Astrocyte (in vitro differentiated cells and primary cell): Measurements from ENCODE around the gene YBX2. TPM values are rescaled to one million over a fixed set of nuclear protein-coding genes. Genes with fewer than 3 reads are reported as not detected.

Experiments
- DNase-seq: peaks from one replicate; pipeline ENCODE4 v3.0.0-alpha.2; 2010; ENCODE audit warnings: low read depth
- FAIRE-seq: peaks from 2 replicates; lab custom pipeline; 2011; peaks lifted over from hg19 to GRCh38; lab: Jason Lieb, UNC
- H2AFZ ChIP-seq: 2 replicates; pipeline ENCODE4 v1.6.0; 2012; ENCODE audit warnings: low read depth, low read length, inconsistent platforms
- H3K27ac ChIP-seq: 2 replicates; pipeline ENCODE4 v1.5.1; 2011; ENCODE audit warnings: low read depth, low read length, inconsistent platforms
- H3K27me3 ChIP-seq: 2 replicates; pipeline ENCODE4 v1.6.0; 2011; ENCODE audit warnings: low read length, inconsistent platforms; ENCODE audit not compliant: insufficient read depth
- H3K36me3 ChIP-seq: 2 replicates; pipeline ENCODE4 v1.5.1; 2011; ENCODE audit warnings: low read length, inconsistent platforms; ENCODE audit not compliant: insufficient read depth
- H3K4me1 ChIP-seq: 2 replicates; pipeline ENCODE4 v1.5.1; 2011; ENCODE audit warnings: low read length, inconsistent platforms; ENCODE audit not compliant: insufficient read depth
- H3K4me2 ChIP-seq: 2 replicates; pipeline ENCODE4 v1.6.0; 2012; ENCODE audit warnings: low read length, inconsistent platforms
- H3K4me3 ChIP-seq: 2 replicates; pipeline ENCODE4 v1.5.1; 2011; ENCODE audit warnings: low read depth, mild to moderate bottlenecking, low read length, inconsistent platforms; ENCODE audit not compliant: insufficient read depth
- H3K79me2 ChIP-seq: 2 replicates; pipeline ENCODE4 v1.6.0; 2012; ENCODE audit warnings: mild to moderate bottlenecking, low read length, inconsistent platforms; ENCODE audit not compliant: insufficient read depth
- H3K9ac ChIP-seq: 2 replicates; pipeline ENCODE4 v1.6.0; 2012; ENCODE audit warnings: mild to moderate bottlenecking, low read length, inconsistent platforms
- H3K9me3 ChIP-seq: 2 replicates; pipeline ENCODE4 v1.5.1; 2012; ENCODE audit warnings: low read depth, mild to moderate bottlenecking, low read length, inconsistent platforms; ENCODE audit not compliant: insufficient read depth
- H4K20me1 ChIP-seq: 2 replicates; pipeline ENCODE4 v1.6.0; 2012; ENCODE audit warnings: low read length, inconsistent platforms; ENCODE audit not compliant: insufficient read depth
- H3K27ac Mint-ChIP-seq: one replicate; pipeline ENCODE4 v1.8.0; 2021; ENCODE audit warnings: mild to moderate bottlenecking, mixed read lengths; ENCODE audit not compliant: unreplicated experiment
- H3K27me3 Mint-ChIP-seq: one replicate; pipeline ENCODE4 v1.8.0; 2021; ENCODE audit warnings: low read depth, mixed read lengths; ENCODE audit not compliant: unreplicated experiment
- H3K36me3 Mint-ChIP-seq: one replicate; pipeline ENCODE4 v1.8.0; 2021; ENCODE audit warnings: low read depth, mixed read lengths; ENCODE audit not compliant: unreplicated experiment
- H3K4me1 Mint-ChIP-seq: one replicate; pipeline ENCODE4 v1.8.0; 2021; ENCODE audit warnings: low read depth, mixed read lengths; ENCODE audit not compliant: unreplicated experiment
- H3K4me3 Mint-ChIP-seq: one replicate; pipeline ENCODE4 v1.8.0; 2021; ENCODE audit warnings: mild to moderate bottlenecking, moderate library complexity, mixed read lengths; ENCODE audit not compliant: unreplicated experiment
- H3K9me3 Mint-ChIP-seq: one replicate; pipeline ENCODE4 v1.8.0; 2021; ENCODE audit warnings: mild to moderate bottlenecking, mixed read lengths; ENCODE audit not compliant: unreplicated experiment
- EZH2 ChIP-seq: IDR thresholded peaks from 2 replicates; pipeline ENCODE4 v1.6.1; 2012; ENCODE audit warnings: mild to moderate bottlenecking, low read length, inconsistent platforms; ENCODE audit not compliant: insufficient read depth
- total RNA-seq: library from RNA; stranded (reverse); gene quantifications from 2 replicates; pipeline ENCODE4 v1.2.1, GENCODE V29; 2021
- TF ChIP-seq, protein P1 (sequence below): IDR thresholded peaks from 2 replicates; pipeline ENCODE4 v1.5.1; 2011; ENCODE audit warnings: low read depth, mild to moderate bottlenecking, inconsistent platforms, low read length, moderate library complexity; ENCODE audit not compliant: insufficient read depth

The YBX2 gene
- total RNA-seq, 1 donor from 2014 or later, result 0.86 TPM

DNA sequence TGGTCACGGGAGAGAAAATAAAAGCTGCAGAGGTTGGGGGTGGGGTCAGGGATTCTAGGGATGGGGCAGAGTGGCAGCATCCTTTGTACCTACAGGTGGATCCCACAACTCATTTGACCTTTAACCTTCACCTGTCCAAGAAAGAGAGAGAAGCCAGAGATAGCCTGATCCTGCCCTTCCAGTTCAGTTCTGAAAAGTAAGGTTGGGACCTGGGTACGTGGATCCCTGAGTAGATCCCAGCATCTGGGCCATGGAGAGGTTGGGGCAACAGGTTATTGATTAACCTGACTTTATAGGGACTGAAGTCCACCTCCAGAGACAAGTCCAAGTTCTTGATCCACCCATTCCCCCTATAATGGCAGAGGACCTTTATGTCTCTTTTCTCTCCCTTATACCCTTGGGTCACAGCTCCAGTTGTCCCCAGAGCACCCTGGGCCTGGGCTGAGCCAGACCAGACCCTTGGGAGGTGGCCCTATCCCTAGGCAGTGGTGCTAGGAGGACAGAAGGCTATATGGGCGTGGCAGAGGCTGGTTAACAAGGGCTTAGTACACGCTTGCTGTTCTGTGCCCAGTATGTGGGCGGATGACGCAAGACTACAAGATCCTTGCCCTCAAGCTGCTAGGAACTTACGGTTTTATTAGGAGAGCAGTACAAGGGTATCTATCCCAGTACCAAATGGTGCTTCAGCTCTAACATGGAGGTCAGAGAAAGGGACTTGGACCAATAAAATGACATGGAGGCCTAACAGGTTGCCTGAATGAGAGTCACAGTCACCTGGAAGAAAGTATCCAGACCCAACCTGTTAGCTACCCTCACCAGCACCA, 35.5 kb downstream of the YBX2 start:
- Histone ChIP-seq H3K79me2 (peaks cover 3% of the 10 kb centered on the region), H2AFZ (no peak overlapping the region), H3K9ac (no peak overlapping the region), H3K9me3 (no peaks in the 10 kb centered on the region), H4K20me1 (no peaks in the 10 kb centered on the region), H3K27ac (no peak overlapping the region), H3K36me3 (peaks cover 11% of the 10 kb centered on the region), H3K27me3 (peaks cover 14% of the 10 kb centered on the region), H3K4me2 (no peak overlapping the region), H3K4me1 (peaks cover 12% of the 10 kb centered on the region), H3K4me3 (no peak overlapping the region)
- Mint-ChIP-seq H3K27ac (no peak overlapping the region), H3K4me1 (peaks cover 2% of the 10 kb centered on the region), H3K4me3 (no peak overlapping the region), H3K27me3 (peaks cover 14% of the 10 kb centered on the region), H3K9me3 (no peaks in the 10 kb centered on the region), H3K36me3 (peaks cover 15% of the 10 kb centered on the region)
- no peak for FAIRE-seq
- no peak for TF ChIP-seq EZH2
- TF ChIP-seq, protein P1, sequence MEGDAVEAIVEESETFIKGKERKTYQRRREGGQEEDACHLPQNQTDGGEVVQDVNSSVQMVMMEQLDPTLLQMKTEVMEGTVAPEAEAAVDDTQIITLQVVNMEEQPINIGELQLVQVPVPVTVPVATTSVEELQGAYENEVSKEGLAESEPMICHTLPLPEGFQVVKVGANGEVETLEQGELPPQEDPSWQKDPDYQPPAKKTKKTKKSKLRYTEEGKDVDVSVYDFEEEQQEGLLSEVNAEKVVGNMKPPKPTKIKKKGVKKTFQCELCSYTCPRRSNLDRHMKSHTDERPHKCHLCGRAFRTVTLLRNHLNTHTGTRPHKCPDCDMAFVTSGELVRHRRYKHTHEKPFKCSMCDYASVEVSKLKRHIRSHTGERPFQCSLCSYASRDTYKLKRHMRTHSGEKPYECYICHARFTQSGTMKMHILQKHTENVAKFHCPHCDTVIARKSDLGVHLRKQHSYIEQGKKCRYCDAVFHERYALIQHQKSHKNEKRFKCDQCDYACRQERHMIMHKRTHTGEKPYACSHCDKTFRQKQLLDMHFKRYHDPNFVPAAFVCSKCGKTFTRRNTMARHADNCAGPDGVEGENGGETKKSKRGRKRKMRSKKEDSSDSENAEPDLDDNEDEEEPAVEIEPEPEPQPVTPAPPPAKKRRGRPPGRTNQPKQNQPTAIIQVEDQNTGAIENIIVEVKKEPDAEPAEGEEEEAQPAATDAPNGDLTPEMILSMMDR, result no peak
- no peak for DNase-seq

DNA sequence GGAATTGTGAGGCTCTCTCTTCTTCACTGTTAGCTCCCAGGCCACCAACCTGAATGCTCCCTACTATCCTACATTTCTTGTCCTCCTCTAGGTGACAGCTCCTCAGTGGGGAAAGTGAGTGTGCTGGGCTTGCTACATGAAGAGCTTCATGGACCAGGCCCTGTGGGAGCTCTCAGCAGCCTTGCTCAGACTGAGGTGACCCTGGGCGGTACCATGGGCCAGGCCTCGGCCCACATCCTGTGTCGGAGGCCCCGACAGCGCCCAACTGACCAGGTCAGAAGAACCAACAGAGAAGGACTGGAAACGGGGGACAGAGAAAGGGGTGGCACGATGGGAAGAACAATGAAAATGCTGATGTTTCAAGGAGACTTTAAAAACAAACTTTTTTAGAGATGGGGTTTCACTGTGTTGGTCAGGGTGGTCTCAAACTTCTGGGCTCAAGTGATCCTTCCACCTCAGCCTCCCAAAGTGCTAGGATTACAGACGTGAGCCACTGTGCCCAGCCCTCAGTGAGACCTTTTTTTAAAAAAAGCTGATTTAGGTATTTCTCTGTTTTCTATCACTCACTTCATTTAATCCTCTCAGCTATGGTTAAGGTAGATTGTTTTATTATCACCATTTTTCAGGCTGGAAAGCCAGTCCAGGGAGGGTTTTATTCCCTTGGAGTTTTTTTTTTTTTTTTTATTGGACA, 37.5 kb downstream of the YBX2 start:
- DNase-seq (no peak), FAIRE-seq (no peak)
- Histone ChIP-seq H3K4me3 (no peak overlapping the region), H3K9me3 (no peaks in the 10 kb centered on the region), H3K27me3 (peaks cover 3% of the 10 kb centered on the region), H3K9ac (no peak overlapping the region), H3K79me2 (peaks cover 16% of the 10 kb centered on the region), H2AFZ (no peak overlapping the region), H3K27ac (no peak overlapping the region), H3K36me3 (peaks cover 11% of the 10 kb centered on the region), H3K4me2 (no peak overlapping the region), H4K20me1 (no peaks in the 10 kb centered on the region), H3K4me1 (peaks cover 10% of the 10 kb centered on the region)
- TF ChIP-seq, protein P1, result no peak
- no peak for TF ChIP-seq EZH2
- Mint-ChIP-seq H3K36me3 (peaks cover 15% of the 10 kb centered on the region), H3K27me3 (peaks cover 2% of the 10 kb centered on the region), H3K9me3 (no peaks in the 10 kb centered on the region), H3K4me1 (peaks cover 10% of the 10 kb centered on the region), H3K27ac (no peak overlapping the region), H3K4me3 (no peak overlapping the region)
